GM10266 (cell line): Measurements from ENCODE around the gene PDE4D.
"Not testable (repeated sequence)": the region's sequence is repeated elsewhere in the genome, so short reads cannot be mapped to it uniquely, and the experiment has no call there.

Experiments
- DNase-seq: peaks from one replicate; pipeline ENCODE4 v3.0.0; 2012; ENCODE audit errors: extremely low spot score
- CTCF ChIP-seq: IDR thresholded peaks from 2 replicates; pipeline ENCODE4 v1.5.1; 2012; ENCODE audit warnings: mild to moderate bottlenecking, low read depth; ENCODE audit not compliant: control insufficient read depth, insufficient read depth; ENCODE audit errors: missing control alignments

Gene PDE4D

DNA sequence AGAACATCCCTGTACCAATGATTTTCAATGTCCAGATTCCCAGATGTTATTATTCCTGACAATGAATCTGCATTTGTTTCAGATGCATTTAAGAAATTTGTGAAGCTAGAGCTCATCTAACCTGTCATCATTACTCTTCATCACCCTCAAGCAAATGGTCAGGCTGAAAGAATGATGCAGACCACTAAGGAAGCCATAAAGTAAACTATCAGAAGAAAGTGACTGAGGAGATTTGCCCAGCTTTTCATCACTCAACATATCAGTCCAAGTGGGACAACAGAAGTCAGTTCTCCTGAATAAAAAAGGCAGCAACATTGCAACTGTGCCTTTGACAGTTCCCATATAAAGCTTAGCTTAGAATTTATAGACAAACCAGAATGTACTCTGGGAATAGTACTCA lies 419.9 kb downstream of the PDE4D start:
- no peak for DNase-seq
- no peak for TF ChIP-seq CTCF

- DNase-seq, result no peak
- TF ChIP-seq CTCF, result no peak
Measured at GRCh38 chr5:59471463-59471862, 422.1 kb downstream of the PDE4D start.

- no peak for DNase-seq
- TF ChIP-seq CTCF, result no peak
Measured at GRCh38 chr5:59467969-59468368, 425.6 kb downstream of the PDE4D start.

DNA sequence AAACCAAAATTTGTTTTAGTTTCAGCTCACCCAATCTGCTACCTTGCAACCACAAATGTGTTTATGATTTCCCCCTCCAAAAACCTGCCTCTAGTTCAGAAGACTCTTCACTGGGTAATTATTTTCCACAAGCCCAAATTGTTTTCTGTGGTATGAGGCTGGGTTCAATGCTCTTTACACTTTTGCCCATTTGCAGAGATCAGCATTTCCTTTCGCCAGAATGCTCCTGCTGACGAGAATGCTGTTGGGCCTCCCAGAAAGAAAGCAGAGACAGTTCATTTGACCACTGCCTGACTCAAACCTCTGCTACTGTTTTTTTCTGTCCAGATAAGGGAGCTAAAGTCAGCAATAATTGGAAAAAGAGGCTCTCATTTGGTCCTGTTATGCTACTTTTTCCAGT lies 427.3 kb downstream of the PDE4D start:
- no peak for TF ChIP-seq CTCF
- no peak for DNase-seq

- TF ChIP-seq CTCF, result no peak
- no peak for DNase-seq
Measured at GRCh38 chr5:59464969-59465368, 428.6 kb downstream of the PDE4D start.

- not testable (repeated sequence) for DNase-seq
Measured at GRCh38 chr5:59463618-59464166, 429.8 kb downstream of the PDE4D start.

GRCh38 chr5:59462956-59463355 lies 430.6 kb downstream of the PDE4D start:
- TF ChIP-seq CTCF, result no peak
- no peak for DNase-seq
